Choroid plexus epithelial cell (primary cell): ENCODE data around the gene MTFR2.
A peak's percentile ranks its signal among the peaks of the same experiment; 100 is the strongest.
"Not testable (repeated sequence)": the region's sequence is repeated elsewhere in the genome, so short reads cannot be mapped to it uniquely, and the experiment has no call there.

Experiments used
- DNase-seq: peaks from one replicate; pipeline ENCODE4 v3.0.0-alpha.2; 2010; ENCODE audit warnings: low read depth
- H3K4me3 ChIP-seq: 2 replicates; pipeline ENCODE4 v1.5.1; 2011; ENCODE audit warnings: low read depth, mild to moderate bottlenecking, control low read depth, low read length, moderate library complexity
- TF ChIP-seq, protein P1 (sequence below): conservative IDR thresholded peaks from 2 replicates; pipeline ENCODE4 v1.5.1; 2011; ENCODE audit warnings: low read depth, mild to moderate bottlenecking, control low read depth, inconsistent platforms, low read length, moderate library complexity

MTFR2 gene

DNA sequence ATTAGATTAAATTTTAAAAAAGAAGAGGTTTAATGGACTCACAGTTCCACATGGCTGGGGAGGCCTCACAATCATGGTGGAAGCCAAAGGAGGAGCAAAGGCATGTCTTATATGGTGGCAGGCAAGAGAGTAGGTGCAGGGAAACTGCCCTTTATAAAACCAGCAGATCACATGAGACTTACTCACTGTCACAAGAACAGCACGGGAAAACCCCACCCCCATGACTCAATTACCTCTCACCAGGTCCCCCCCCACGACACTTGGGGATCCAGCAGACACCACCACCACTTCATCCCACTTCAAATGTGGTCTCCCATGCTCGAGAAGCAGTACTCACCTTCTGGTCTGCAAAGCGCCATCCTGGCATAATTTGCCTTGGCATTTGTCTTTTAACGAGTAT lies 24.6 kb downstream of the MTFR2 start:
- H3K4me3 ChIP-seq = no peak overlapping the region
- DNase-seq = peak; percentile 52
- TF ChIP-seq, protein P1, sequence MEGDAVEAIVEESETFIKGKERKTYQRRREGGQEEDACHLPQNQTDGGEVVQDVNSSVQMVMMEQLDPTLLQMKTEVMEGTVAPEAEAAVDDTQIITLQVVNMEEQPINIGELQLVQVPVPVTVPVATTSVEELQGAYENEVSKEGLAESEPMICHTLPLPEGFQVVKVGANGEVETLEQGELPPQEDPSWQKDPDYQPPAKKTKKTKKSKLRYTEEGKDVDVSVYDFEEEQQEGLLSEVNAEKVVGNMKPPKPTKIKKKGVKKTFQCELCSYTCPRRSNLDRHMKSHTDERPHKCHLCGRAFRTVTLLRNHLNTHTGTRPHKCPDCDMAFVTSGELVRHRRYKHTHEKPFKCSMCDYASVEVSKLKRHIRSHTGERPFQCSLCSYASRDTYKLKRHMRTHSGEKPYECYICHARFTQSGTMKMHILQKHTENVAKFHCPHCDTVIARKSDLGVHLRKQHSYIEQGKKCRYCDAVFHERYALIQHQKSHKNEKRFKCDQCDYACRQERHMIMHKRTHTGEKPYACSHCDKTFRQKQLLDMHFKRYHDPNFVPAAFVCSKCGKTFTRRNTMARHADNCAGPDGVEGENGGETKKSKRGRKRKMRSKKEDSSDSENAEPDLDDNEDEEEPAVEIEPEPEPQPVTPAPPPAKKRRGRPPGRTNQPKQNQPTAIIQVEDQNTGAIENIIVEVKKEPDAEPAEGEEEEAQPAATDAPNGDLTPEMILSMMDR = no peak

DNA sequence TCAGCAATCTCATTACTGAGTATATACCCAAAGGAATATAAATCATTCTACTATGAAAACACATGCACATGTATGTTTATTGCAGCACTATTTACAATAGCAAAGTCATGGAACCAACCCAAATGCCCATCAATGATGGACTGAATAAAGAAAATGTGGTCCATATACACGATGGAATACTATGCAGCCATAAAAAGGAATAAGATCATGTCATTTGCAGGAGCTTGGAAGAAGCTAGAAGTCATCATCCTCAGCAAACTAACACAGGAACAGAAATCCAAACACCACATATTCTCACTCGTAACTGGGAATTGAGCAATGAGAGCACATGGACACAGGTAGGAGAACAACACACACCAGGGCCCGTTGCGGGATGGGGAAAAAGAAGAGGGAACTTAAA lies 25.1 kb downstream of the MTFR2 start:
- not testable (repeated sequence) for H3K4me3 ChIP-seq, DNase-seq

DNA sequence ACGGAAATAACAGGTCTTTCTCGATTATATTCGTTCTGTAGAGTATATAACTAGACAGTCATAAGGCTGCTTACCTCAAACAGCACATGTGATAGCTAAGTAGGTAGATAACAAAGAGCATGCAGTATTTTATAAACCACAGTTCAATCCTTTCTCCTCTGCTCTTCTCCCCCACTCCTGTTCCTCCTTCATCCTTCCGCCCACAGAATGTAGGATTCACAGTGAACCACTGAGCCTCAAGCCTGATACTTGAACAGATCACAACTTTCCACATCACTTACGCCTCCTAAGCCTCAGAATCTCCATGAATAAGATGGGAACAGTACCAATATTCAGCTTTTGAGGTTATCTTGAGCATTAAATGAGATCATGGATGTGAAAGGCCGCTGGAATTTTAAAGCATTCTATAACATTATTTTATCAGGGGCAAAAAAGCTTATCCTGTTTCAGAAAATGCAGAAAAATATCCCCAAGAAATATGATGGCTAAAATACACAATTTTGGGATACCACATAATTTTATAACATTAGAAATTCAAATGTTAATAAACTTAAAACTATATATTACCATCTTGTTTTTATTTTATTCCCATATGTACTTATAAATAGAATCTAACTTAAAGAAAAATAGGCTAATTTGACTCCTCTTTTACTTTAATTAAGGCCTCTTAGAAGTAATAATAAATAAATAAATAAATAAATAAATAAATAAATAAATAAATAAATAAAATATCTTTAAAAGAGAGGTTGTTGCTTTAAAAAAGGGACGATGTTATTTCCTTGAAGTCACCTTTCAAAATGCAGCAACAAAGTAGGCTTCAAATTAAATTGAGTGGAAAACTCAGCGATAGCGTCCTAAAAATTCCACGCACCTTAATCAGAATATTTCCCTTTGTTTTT lies 33.4 kb downstream of the MTFR2 start:
- TF ChIP-seq, protein P1 = no peak
- DNase-seq = no peak
- H3K4me3 ChIP-seq = no peak overlapping the region

DNA sequence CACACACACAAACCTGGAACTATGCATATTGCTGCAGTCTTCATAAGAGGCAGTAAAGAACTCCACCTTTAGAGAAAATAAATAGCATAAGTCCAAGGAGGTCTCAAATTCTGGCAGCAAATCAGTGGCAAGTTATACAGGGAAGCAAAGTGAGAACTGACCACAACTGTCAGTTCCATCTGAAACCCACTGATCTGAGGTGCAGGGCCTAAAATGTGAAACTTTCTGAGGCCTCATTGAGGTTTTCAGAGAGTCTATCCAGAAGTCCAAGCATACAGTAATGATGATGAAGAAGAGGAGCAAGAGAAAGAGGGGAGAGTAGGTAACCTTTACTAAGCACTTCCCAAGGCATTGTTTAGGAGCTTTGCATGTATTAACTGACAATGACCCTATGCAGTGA lies 36.3 kb downstream of the MTFR2 start:
- TF ChIP-seq, protein P1 = no peak
- no peak for DNase-seq
- no peak overlapping the region for H3K4me3 ChIP-seq

DNA sequence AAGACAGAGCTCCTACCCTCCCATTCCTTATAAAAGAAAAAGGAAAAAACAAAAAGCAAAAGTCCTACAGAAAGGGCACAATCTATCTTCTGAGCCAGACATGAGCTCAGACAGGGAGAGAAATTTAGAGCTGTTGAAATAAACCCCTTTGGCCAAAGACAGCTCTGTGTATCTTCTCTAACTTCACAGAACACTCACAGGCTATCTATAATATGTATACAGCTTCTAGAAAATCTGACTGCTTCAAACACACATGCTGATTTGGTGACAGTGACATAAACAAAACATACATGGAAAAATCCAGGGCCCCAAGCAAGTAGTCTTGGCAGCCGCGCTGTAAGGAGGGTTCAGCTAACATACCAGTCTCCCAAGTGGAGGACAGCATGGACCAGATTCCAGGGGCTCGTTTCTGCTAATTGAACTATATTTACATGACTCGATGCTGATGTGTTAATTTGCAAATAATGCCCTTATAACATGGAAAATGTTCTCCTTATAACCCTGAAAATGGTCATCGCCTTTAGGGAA lies 37.0 kb downstream of the MTFR2 start:
- H3K4me3 ChIP-seq = no peak overlapping the region
- TF ChIP-seq, protein P1 = no peak

DNA sequence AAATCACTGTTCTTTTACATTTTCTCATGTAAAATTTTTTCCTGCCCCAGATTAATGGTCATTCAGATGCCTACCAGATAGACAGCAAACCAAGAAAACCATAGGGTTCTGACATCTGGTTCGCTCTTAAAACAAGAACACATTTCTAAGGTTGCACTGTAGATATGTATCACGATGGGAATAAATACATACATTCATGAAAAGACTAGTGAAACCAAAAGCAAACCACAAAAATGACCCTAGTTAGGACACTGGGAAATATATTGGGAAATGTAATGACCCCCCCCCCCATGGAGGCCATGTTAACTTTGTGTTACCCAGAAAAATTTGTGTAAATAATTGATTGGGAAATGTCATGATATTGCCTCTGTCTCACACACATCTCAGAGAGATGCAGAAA lies 37.5 kb downstream of the MTFR2 start:
- DNase-seq = no peak
- TF ChIP-seq, protein P1 = no peak
- no peak overlapping the region for H3K4me3 ChIP-seq

More for the DNA sequence above, 37.0 kb downstream of the MTFR2 start:
- no peak for DNase-seq

DNA sequence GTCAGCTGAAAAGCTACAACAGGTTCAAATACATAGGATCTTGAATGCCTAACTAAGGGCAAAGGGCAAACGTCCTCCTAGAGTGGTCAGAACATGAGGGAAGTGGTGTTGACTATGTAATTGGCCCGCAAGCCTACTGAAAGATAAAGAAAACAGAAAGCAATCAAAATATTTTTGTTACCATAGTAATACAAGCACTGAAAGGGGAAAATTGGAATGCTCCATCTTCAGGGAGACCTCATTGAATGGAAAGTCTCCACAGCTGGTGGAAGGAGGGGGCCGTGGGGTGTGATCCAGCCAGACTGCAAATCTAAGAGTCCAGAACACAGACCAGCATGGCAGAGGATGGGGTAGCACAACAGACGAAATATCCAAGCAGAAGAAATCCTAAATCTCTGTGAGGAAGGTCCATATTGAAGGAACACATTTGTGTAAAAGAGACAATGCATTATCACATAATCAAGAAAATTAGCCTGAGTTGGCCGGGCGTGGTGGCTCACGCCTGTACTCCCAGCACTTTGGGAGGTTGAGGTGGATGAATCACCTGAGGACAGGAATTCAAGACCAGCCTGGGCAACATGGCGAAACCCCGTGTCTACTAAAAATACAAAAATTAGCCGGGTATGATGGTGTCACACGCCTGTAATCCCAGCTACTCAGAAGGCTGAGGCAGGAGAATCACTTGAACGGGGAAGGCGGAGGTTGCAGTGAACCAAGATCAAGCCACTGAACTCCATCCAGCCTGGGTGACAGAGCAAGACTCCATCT lies 39.5 kb downstream of the MTFR2 start:
- DNase-seq = no peak
- H3K4me3 ChIP-seq = no peak overlapping the region
- TF ChIP-seq, protein P1 = no peak
